Liver (tissue), 9 donors: ENCODE data around the gene ATP13A2. TPM values are rescaled to one million over a fixed set of nuclear protein-coding genes. Genes with fewer than 3 reads are reported as not detected.
"Not testable (repeated sequence)": the region's sequence is repeated elsewhere in the genome, so short reads cannot be mapped to it uniquely, and the experiment has no call there.

Experiments used
- DNase-seq: peaks from one replicate; pipeline ENCODE4 v3.0.0-alpha.2; 2017; ENCODE audit warnings: low spot score
- H3K27ac ChIP-seq, 2 donors: one replicate each; pipeline ENCODE4 v1.7.0; 2013; ENCODE audit warnings: inconsistent platforms in 2 of 2, low read length in 2 of 2, control low read depth in 1 of 2, low read depth in 1 of 2, mild to moderate bottlenecking in 1 of 2
- H3K27me3 ChIP-seq, 4 donors: one replicate each; pipeline versions ENCODE4 v1.6.1 to v1.7.0; 2013; ENCODE audit warnings: low read length in 3 of 4, inconsistent platforms in 1 of 4, mild to moderate bottlenecking in 1 of 4, moderate library complexity in 1 of 4; ENCODE audit not compliant: control insufficient read depth in 4 of 4, insufficient read depth in 4 of 4
- H3K36me3 ChIP-seq, 4 donors: one replicate each; pipeline versions ENCODE4 v1.6.1 to v1.7.0; 2013; ENCODE audit warnings: low read length in 3 of 4, mild to moderate bottlenecking in 3 of 4, low read depth in 1 of 4, moderate library complexity in 1 of 4; ENCODE audit not compliant: control insufficient read depth in 4 of 4, insufficient read depth in 3 of 4
- H3K4me1 ChIP-seq, 4 donors: one replicate each; pipeline versions ENCODE4 v1.6.1 to v1.7.0; 2013; ENCODE audit warnings: low read length in 3 of 4, mild to moderate bottlenecking in 3 of 4, moderate library complexity in 1 of 4; ENCODE audit not compliant: control insufficient read depth in 4 of 4, insufficient read depth in 4 of 4
- H3K4me3 ChIP-seq, 3 donors: one replicate each; pipeline versions ENCODE4 v1.6.1 to v1.7.0; 2013; ENCODE audit warnings: low read length in 3 of 3, control low read depth in 1 of 3, low read depth in 1 of 3, mild to moderate bottlenecking in 1 of 3
- H3K9ac ChIP-seq, 2 donors: one replicate each; pipeline ENCODE4 v1.7.0; 2013; ENCODE audit warnings: low read length in 2 of 2, mild to moderate bottlenecking in 2 of 2, moderate library complexity in 2 of 2, control low read depth in 1 of 2, low read depth in 1 of 2
- H3K9me3 ChIP-seq, 4 donors: one replicate each; pipeline versions ENCODE4 v1.6.1 to v1.7.0; 2013; ENCODE audit warnings: low read length in 3 of 4; ENCODE audit not compliant: control insufficient read depth in 4 of 4
- JUND ChIP-seq, 2 donors: IDR thresholded peaks; 2 replicates each; pipeline ENCODE4 v1.6.1; 2016; ENCODE audit warnings: antibody characterized with exemption in 2 of 2
- MAX ChIP-seq: IDR thresholded peaks from 2 replicates; pipeline ENCODE4 v1.6.1; 2016; ENCODE audit warnings: antibody characterized with exemption
- RAD21 ChIP-seq, 2 donors: IDR thresholded peaks; 2 replicates each; pipeline ENCODE4 v1.6.1; 2016; ENCODE audit warnings: antibody characterized with exemption in 2 of 2, mild to moderate bottlenecking in 2 of 2
- WGBS: extraction: QIAGEN DNeasy Blood & Tissue Kit; methylation state at CpG from one replicate; pipeline ENCODE4 v1.1.7; 2013; 5-methylcytosine and 5-hydroxymethylcytosine counted together
- polyA plus RNA-seq, 2 donors: library from polyadenylated mRNA; stranded (reverse) in 1 of 2; unstranded in 1 of 2; fragments of 200-250 nt in 1 of 2; fragments of >200 nt in 1 of 2; fragmentation: Nextera tagmentation in 1 of 2; extraction: Ambion mirVana in 1 of 2; gene quantifications; one replicate each; pipeline versions ENCODE4 v1.2.1 to v1.2.3, GENCODE V29; 2013 to 2015
- total RNA-seq, 2 donors: library from RNA; depleted of rRNA; stranded (reverse); fragments of >200 nt; gene quantifications; one replicate each; pipeline ENCODE4 v1.2.3, GENCODE V29; 2014
- donor health status: healthy.
- donor health status: healthy.
- donor health status: healthy.
- donor health status: healthy.
- donor health status: healthy.

Gene ATP13A2
- total and polyA plus RNA-seq, 4 donors = 2.4 to 12.2 (median 8.1) TPM

GRCh38 chr1:16946646-16947045 is 65.1 kb downstream of the ATP13A2 start:
- Histone ChIP-seq H3K9ac (no peak overlapping the region), H3K27ac (no peak overlapping the region), H3K27me3 (no peaks in the 10 kb centered on the region), H3K9me3 (no peaks in the 10 kb centered on the region), H3K4me1 (peaks cover 1 to 13% (median 8%) of the 10 kb centered on the region in 4 donors), H3K36me3 (no peaks in the 10 kb centered on the region), H3K4me3 (no peak overlapping the region)
- WGBS = 95% methylated on average over 19 of the region's 19 CpGs
- no peak for DNase-seq
- TF ChIP-seq RAD21 (IDR thresholded peaks at IDR 0.05) (no peak), MAX (no peak)

- H3K27me3 ChIP-seq, H3K9ac ChIP-seq, DNase-seq, H3K36me3 ChIP-seq, H3K9me3 ChIP-seq, H3K27ac ChIP-seq, H3K4me3 ChIP-seq: not testable (repeated sequence)
- 94% methylated on average over 13 of the region's 13 CpGs for WGBS
- peaks cover 1 to 13% (median 8%) of the 10 kb centered on the region in 4 donors for H3K4me1 ChIP-seq
Observed at GRCh38 chr1:16946185-16946584, 65.5 kb downstream of the ATP13A2 start.

GRCh38 chr1:16945512-16945911 is 66.2 kb downstream of the ATP13A2 start:
- DNase-seq, H3K9me3 ChIP-seq, H3K27ac ChIP-seq, H3K9ac ChIP-seq, H3K4me3 ChIP-seq, H3K36me3 ChIP-seq, H3K27me3 ChIP-seq: not testable (repeated sequence)
- peaks cover 1 to 13% (median 8%) of the 10 kb centered on the region in 4 donors for H3K4me1 ChIP-seq
- WGBS = 94% methylated on average over 9 of the region's 9 CpGs

GRCh38 chr1:16944038-16944437 is 67.7 kb downstream of the ATP13A2 start:
- DNase-seq = no peak

GRCh38 chr1:16939386-16940180 is 72.1 kb downstream of the ATP13A2 start:
- not testable (repeated sequence) for H3K4me3 ChIP-seq, H3K9ac ChIP-seq, DNase-seq, H3K27me3 ChIP-seq, H3K4me1 ChIP-seq, H3K27ac ChIP-seq, H3K36me3 ChIP-seq, H3K9me3 ChIP-seq
- WGBS = 96% methylated on average over 32 of the region's 32 CpGs

More at GRCh38 chr1:16944038-16944437, 67.7 kb downstream of the ATP13A2 start:
- no peaks in the 10 kb centered on the region for H3K9me3 ChIP-seq
- no peak overlapping the region for H3K9ac ChIP-seq
- TF ChIP-seq MAX (no peak), JUND (IDR thresholded peaks at IDR 0.05) (no peak)
- no peaks in the 10 kb centered on the region for H3K27me3 ChIP-seq
- H3K4me1 ChIP-seq = peaks cover under 1 to 7% (median 3%) of the 10 kb centered on the region in 4 donors
- H3K27ac ChIP-seq = no peak overlapping the region
- WGBS = 96% methylated on average over 19 of the region's 19 CpGs
- H3K36me3 ChIP-seq = no peaks in the 10 kb centered on the region
- H3K4me3 ChIP-seq = no peak overlapping the region
